Omental fat pad (tissue), 4 donors: ENCODE measurements around the gene MAP3K15. TPM values are rescaled to one million over a fixed set of nuclear protein-coding genes. Genes with fewer than 3 reads are reported as not detected.

ENCODE experiments used
- ATAC-seq: fragments of 150-250 bp; one replicate; pipeline ENCODE4 v1.9.1; 2016; ENCODE audit warnings: mild to moderate bottlenecking, moderate library complexity; ENCODE audit not compliant: low FRiP score
- DNase-seq: peaks from one replicate; pipeline ENCODE4 v3.0.0-alpha.2; 2019; ENCODE audit warnings: low spot score
- CTCF ChIP-seq, 3 donors: fragments of 450-650 bp; IDR thresholded peaks; one replicate each; pipeline ENCODE4 v1.5.1; 2016 to 2017; ENCODE audit warnings: antibody characterized with exemption in 3 of 3, mild to moderate bottlenecking in 3 of 3, moderate library complexity in 2 of 3
- small RNA-seq: library from RNA; depleted of rRNA; stranded (forward); fragments of <200 nt; gene quantifications from one replicate; pipeline ENCODE3, GENCODE V24; 2016
- total RNA-seq, 4 donors: library from RNA; depleted of rRNA; stranded (reverse); fragments of >200 nt; gene quantifications; one replicate each; pipeline ENCODE4 v1.1.0, GENCODE V29; 2016

MAP3K15 gene
- total RNA-seq, 4 donors from 2014 or later: 0.24 to 0.37 (median 0.25) TPM; not detected in 1

GRCh38 chrX:19342331-19342906 is 172.9 kb downstream of the MAP3K15 start:
- ATAC-seq (no peak), DNase-seq (no peak)
- no peak for TF ChIP-seq CTCF (IDR thresholded peaks at IDR 0.05)

DNA sequence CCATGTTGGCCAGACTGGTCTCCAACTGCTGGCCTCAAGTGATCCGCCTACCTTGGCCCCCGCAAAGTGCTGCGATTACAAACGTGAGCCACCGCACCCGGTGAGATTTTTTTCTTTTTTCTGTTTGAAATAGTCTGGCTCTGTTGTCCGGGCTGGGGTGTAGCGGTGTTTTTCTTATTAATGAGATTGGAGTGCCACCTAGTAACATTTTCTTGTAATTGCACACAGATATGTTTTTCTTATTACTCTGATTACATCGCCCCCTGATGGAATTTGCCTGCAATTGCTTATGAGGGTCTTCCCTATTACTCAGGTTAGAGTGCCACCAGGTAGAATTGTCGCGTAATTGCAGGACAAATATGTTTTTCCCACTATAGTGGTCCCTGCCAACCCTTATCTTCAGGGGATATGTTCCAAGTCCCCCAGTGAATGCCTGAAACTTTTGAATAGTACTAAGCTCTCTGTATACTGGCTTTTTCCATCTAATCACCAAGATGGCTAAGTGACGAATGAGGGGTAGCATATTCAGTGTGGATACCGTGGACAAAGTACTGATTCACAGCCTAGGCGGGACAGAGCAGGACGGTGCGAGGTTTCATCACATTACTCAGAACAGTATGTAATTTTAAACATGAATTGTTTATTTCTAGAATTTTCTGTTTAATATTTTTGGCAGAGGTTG is 180.2 kb downstream of the MAP3K15 start:
- TF ChIP-seq CTCF (IDR thresholded peaks at IDR 0.05): no peak
- ATAC-seq (no peak), DNase-seq (no peak)

GRCh38 chrX:19332983-19333382 is 182.3 kb downstream of the MAP3K15 start:
- no peak for DNase-seq
- no peak for ATAC-seq
- TF ChIP-seq CTCF (IDR thresholded peaks at IDR 0.05): no peak

DNA sequence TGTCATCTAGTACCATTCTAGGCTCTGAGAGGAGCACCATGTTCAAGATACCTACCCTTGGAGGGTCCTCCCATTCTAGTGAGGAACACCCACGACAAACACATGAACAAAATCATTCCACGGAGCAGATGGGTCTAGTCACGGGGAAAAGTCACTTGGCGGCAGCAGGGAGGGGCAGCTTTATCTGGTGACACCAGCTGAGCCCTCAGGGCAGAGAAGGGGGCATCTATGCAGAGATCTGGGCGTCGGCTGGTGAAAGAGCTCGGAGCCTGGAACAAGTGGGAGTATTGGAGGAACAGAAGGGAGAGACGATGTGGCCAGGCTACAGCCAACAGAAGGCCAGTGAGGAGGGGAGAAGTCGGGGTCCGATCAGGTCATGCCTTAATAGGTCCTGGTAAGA is 183.5 kb downstream of the MAP3K15 start:
- DNase-seq (no peak), ATAC-seq (no peak)
- TF ChIP-seq CTCF (IDR thresholded peaks at IDR 0.05): no peak

GRCh38 chrX:19326567-19326966 is 188.7 kb downstream of the MAP3K15 start:
- no peak for DNase-seq
- TF ChIP-seq CTCF (IDR thresholded peaks at IDR 0.05): no peak

More at GRCh38 chrX:19326567-19326966, 188.7 kb downstream of the MAP3K15 start:
- ATAC-seq: no peak

Small RNA genes lying within 50 kb of the gene (small RNA-seq; reads per million reads assigned to genes)
- gene RF00019: not detected

Other genes starting within 250 kb of the MAP3K15 start
- 10 to 100 TPM; 58.8 to 92.1 (median 70.4) TPM for gene PDHA1, start 171.6 kb downstream of the MAP3K15 start, total RNA-seq